ENCODE results near the gene RHOA. TPM values are rescaled to one million over a fixed set of nuclear protein-coding genes. Genes with fewer than 3 reads are reported as not detected.
A peak's percentile ranks its signal among the peaks of the same experiment; 100 is the strongest.

The RHOA gene
- total and polyA plus RNA-seq, 2 of the 13 experiments (the other 11 are each of a cell fraction or from before 2014, with no cell fraction given): 131 to 177 TPM

- no peak for TF ChIP-seq ZNF407 (CRISPR knock-in tag; IDR thresholded peaks at IDR 0.05; ENCODE audit: not compliant biosample characterization)
- TF ChIP-seq POLR2G (IDR thresholded peaks at IDR 0.05; ENCODE audit: low read depth, low read length): peak; percentile 82
- peak; percentile 98 for TF ChIP-seq ESRRA (CRISPR knock-in tag; IDR thresholded peaks at IDR 0.05; ENCODE audit: low read depth)
- no peak; the same call in 1 of the 2 replicates for TF ChIP-seq ZNF572 (CRISPR knock-in tag; IDR thresholded peaks at IDR 0.05)
- TF ChIP-seq SRSF9 (IDR thresholded peaks at IDR 0.05; ENCODE audit: borderline replicate concordance, insufficient read depth, low read depth, low read length, poor library complexity, severe bottlenecking): no peak
- no peak for TF ChIP-seq RBM22 (optimal IDR thresholded peaks at IDR 0.05; ENCODE audit: low read length)
- no peak for TF ChIP-seq ZHX2 (IDR thresholded peaks at IDR 0.05; ENCODE audit: low read depth)
- no peak; the same call in 1 of the 2 replicates for TF ChIP-seq ZHX2 (CRISPR knock-in tag; IDR thresholded peaks at IDR 0.05; ENCODE audit: borderline replicate concordance)
- peak; percentile 69; the same call in 1 of the 2 replicates for TF ChIP-seq DR1 (CRISPR knock-in tag; IDR thresholded peaks at IDR 0.05)
- peak; percentile 86 for TF ChIP-seq GATAD1 (CRISPR knock-in tag; IDR thresholded peaks at IDR 0.05)
- TF ChIP-seq DMAP1 (CRISPR knock-in tag; IDR thresholded peaks at IDR 0.05): peak; percentile 64
- no peak for TF ChIP-seq ARID2 (CRISPR knock-in tag; IDR thresholded peaks at IDR 0.05; ENCODE audit: borderline replicate concordance)
- TF ChIP-seq ZNF235 (CRISPR knock-in tag; IDR thresholded peaks at IDR 0.05; ENCODE audit: borderline replicate concordance): no peak
Observed at GRCh38 chr3:49422379-49423248, 10.8 kb upstream of the RHOA start, which contains the start of gene AMT (continued).
